GM23338 (cell line): ENCODE data around the gene TSNAX.

Experiments used
- CREB1 ChIP-seq: fragments of 250-450 bp; sonication (Bioruptor Pico); IDR thresholded peaks from 2 replicates; pipeline ENCODE4 v1.5.0; 2020; ENCODE audit warnings: low read depth, mild to moderate bottlenecking, moderate library complexity
- CTCF ChIP-seq, 2 experiments: fragments of 200-600 bp in 1 of 2; sonication (generic) in 1 of 2; conservative IDR thresholded peaks; 2 replicates each; pipeline versions ENCODE4 v1.5.1 to v1.6.1; 2016 to 2017; ENCODE audit warnings: antibody characterized with exemption in 2 of 2, low read depth in 2 of 2, mild to moderate bottlenecking in 2 of 2, moderate library complexity in 1 of 2
- ETS1 ChIP-seq: IDR thresholded peaks from 2 replicates; pipeline ENCODE4 v1.6.1; 2016; ENCODE audit warnings: antibody characterized with exemption
- EZH2 ChIP-seq: fragments of 200-600 bp; sonication (generic); IDR thresholded peaks from one replicate; pipeline ENCODE4 v1.8.0; 2017; ENCODE audit warnings: antibody characterized with exemption, mild to moderate bottlenecking, low read depth; ENCODE audit not compliant: unreplicated experiment
- EZH2phosphoT487 ChIP-seq: fragments of 200-600 bp; sonication (generic); IDR thresholded peaks from one replicate; pipeline ENCODE4 v1.8.1; 2018; ENCODE audit warnings: antibody characterized with exemption; ENCODE audit not compliant: unreplicated experiment
- JUNB ChIP-seq: IDR thresholded peaks from one replicate; pipeline ENCODE4 v1.6.1; 2016; ENCODE audit warnings: antibody characterized with exemption; ENCODE audit not compliant: unreplicated experiment
- NANOG ChIP-seq: IDR thresholded peaks from 2 replicates; pipeline ENCODE4 v1.6.1; 2016; ENCODE audit warnings: antibody characterized with exemption, borderline replicate concordance
- POLR2AphosphoS5 ChIP-seq: IDR thresholded peaks from 2 replicates; pipeline ENCODE4 v1.6.1; 2016; ENCODE audit warnings: antibody characterized with exemption, low read depth
- REST ChIP-seq: IDR thresholded peaks from one replicate; pipeline ENCODE4 v1.6.1; 2018; ENCODE audit warnings: antibody characterized with exemption; ENCODE audit not compliant: unreplicated experiment
- STAT1 ChIP-seq: IDR thresholded peaks from one replicate; pipeline ENCODE4 v1.6.1; 2016; ENCODE audit warnings: antibody characterized with exemption; ENCODE audit not compliant: unreplicated experiment
- ZNF114 ChIP-seq: fragments of 250-450 bp; sonication (Bioruptor Pico); IDR thresholded peaks from 2 replicates; pipeline ENCODE4 v1.5.0; 2020; ENCODE audit warnings: mild to moderate bottlenecking, moderate library complexity
- ZNF331 ChIP-seq: fragments of 250-450 bp; sonication (Bioruptor Pico); IDR thresholded peaks from 2 replicates; pipeline ENCODE4 v1.5.0; 2020; ENCODE audit warnings: low read depth, mild to moderate bottlenecking, moderate library complexity
- ZNF462 ChIP-seq: fragments of 250-450 bp; sonication (Bioruptor Pico); IDR thresholded peaks from 2 replicates; pipeline ENCODE4 v1.5.0; 2020; ENCODE audit warnings: mild to moderate bottlenecking, moderate library complexity

GRCh38 chr1:231564373-231564772 is 35.9 kb downstream of the TSNAX start:
- TF ChIP-seq CTCF (conservative IDR thresholded peaks at IDR 0.05; ENCODE audit: low read depth in 2 of 2) (no peak), POLR2AphosphoS5 (no peak), EZH2 (no peak), REST (no peak), ZNF331 (no peak), EZH2phosphoT487 (no peak), CREB1 (CRISPR knock-in tag) (no peak), ZNF462 (CRISPR knock-in tag) (no peak), JUNB (no peak), ZNF114 (no peak), NANOG (no peak), STAT1 (no peak), ETS1 (no peak)
